Mesothelial cell of epicardium (in vitro differentiated cells): Measurements from ENCODE around the gene RAD51B. TPM values are rescaled to one million over a fixed set of nuclear protein-coding genes. Genes with fewer than 3 reads are reported as not detected.
A peak's percentile ranks its signal among the peaks of the same experiment; 100 is the strongest.
"Not testable (repeated sequence)": the region's sequence is repeated elsewhere in the genome, so short reads cannot be mapped to it uniquely, and the experiment has no call there.

ENCODE experiments used
- DNase-seq, 2 experiments: peaks; one replicate each; pipeline ENCODE4 v3.0.0; 2021; ENCODE audit warnings: low spot score in 2 of 2; ENCODE audit not compliant: unreplicated experiment in 2 of 2
- H3K27ac Mint-ChIP-seq: 2 replicates; pipeline ENCODE4 v1.8.0; 2021; ENCODE audit warnings: mixed read lengths
- H3K27me3 Mint-ChIP-seq: 2 replicates; pipeline ENCODE4 v1.8.0; 2021; ENCODE audit warnings: low read depth, mixed read lengths
- H3K36me3 Mint-ChIP-seq: 2 replicates; pipeline ENCODE4 v1.8.0; 2021; ENCODE audit warnings: mixed read lengths
- H3K4me1 Mint-ChIP-seq: 2 replicates; pipeline ENCODE4 v1.8.0; 2021; ENCODE audit warnings: mixed read lengths
- H3K4me3 Mint-ChIP-seq: 2 replicates; pipeline ENCODE4 v1.8.0; 2021; ENCODE audit warnings: mild to moderate bottlenecking, moderate library complexity, mixed read lengths
- H3K9me3 Mint-ChIP-seq: 2 replicates; pipeline ENCODE4 v1.8.0; 2021; ENCODE audit warnings: mixed read lengths
- CTCF ChIP-seq: fragments of 200-600 bp; sonication (generic); IDR thresholded peaks from one replicate; pipeline ENCODE4 v1.5.0; 2021; ENCODE audit warnings: antibody characterized with exemption; ENCODE audit not compliant: unreplicated experiment
- total RNA-seq: library from RNA; stranded (reverse); gene quantifications from 3 replicates; pipeline ENCODE4 v1.2.1, GENCODE V29; 2021

Gene RAD51B
- total RNA-seq, 1 donor from 2014 or later, result 34.7 TPM

- Mint-ChIP-seq H3K27ac (peak overlapping the region; percentile 3), H3K27me3 (no peaks in the 10 kb centered on the region), H3K36me3 (peaks cover 1% of the 10 kb centered on the region), H3K9me3 (peaks cover 3% of the 10 kb centered on the region), H3K4me1 (peaks cover 39% of the 10 kb centered on the region), H3K4me3 (no peak overlapping the region)
- DNase-seq, result no peak
- TF ChIP-seq CTCF, result no peak
These were observed 164.7 kb downstream of the RAD51B start for GRCh38 chr14:67984274-67984673.

- H3K27me3 Mint-ChIP-seq, result no peaks in the 10 kb centered on the region
- peaks cover 3% of the 10 kb centered on the region for H3K9me3 Mint-ChIP-seq
- H3K36me3 Mint-ChIP-seq, result peaks cover 1% of the 10 kb centered on the region
- H3K27ac Mint-ChIP-seq, result peak overlapping the region; percentile 87
- no peak for DNase-seq
- H3K4me1 Mint-ChIP-seq, result peaks cover 41% of the 10 kb centered on the region
- no peak for TF ChIP-seq CTCF
- no peak overlapping the region for H3K4me3 Mint-ChIP-seq
These were observed 166.7 kb downstream of the RAD51B start for GRCh38 chr14:67986131-67986841.

- DNase-seq, result no peak
- H3K4me3 Mint-ChIP-seq, result no peak overlapping the region
- H3K36me3 Mint-ChIP-seq, result peaks cover 1% of the 10 kb centered on the region
- H3K9me3 Mint-ChIP-seq, result peaks cover 3% of the 10 kb centered on the region
- no peaks in the 10 kb centered on the region for H3K27me3 Mint-ChIP-seq
- peak overlapping the region; percentile 97 for H3K27ac Mint-ChIP-seq
- H3K4me1 Mint-ChIP-seq, result peaks cover 50% of the 10 kb centered on the region
- no peak for TF ChIP-seq CTCF
These were observed 168.0 kb downstream of the RAD51B start for GRCh38 chr14:67987606-67988005.

GRCh38 chr14:67988210-67988609 lies 168.6 kb downstream of the RAD51B start:
- not testable (repeated sequence) for H3K4me3 Mint-ChIP-seq, H3K9me3 Mint-ChIP-seq, H3K27me3 Mint-ChIP-seq, DNase-seq, H3K36me3 Mint-ChIP-seq
- Mint-ChIP-seq H3K4me1 (peaks cover 45% of the 10 kb centered on the region), H3K27ac (peak overlapping the region; percentile 97)

GRCh38 chr14:67990576-67990975 lies 171.0 kb downstream of the RAD51B start:
- Mint-ChIP-seq H3K36me3 (peaks cover 1% of the 10 kb centered on the region), H3K27ac (peak overlapping the region; percentile 44), H3K9me3 (peaks cover 8% of the 10 kb centered on the region), H3K27me3 (no peaks in the 10 kb centered on the region), H3K4me3 (no peak overlapping the region), H3K4me1 (peaks cover 39% of the 10 kb centered on the region)
- no peak for DNase-seq
- TF ChIP-seq CTCF, result no peak

GRCh38 chr14:67994531-67994930 lies 175.0 kb downstream of the RAD51B start:
- H3K36me3 Mint-ChIP-seq, result no peaks in the 10 kb centered on the region

More at GRCh38 chr14:67994531-67994930, 175.0 kb downstream of the RAD51B start:
- Mint-ChIP-seq H3K4me3 (no peak overlapping the region), H3K27ac (peak overlapping the region; percentile 35), H3K27me3 (no peaks in the 10 kb centered on the region), H3K9me3 (peaks cover 5% of the 10 kb centered on the region), H3K4me1 (peaks cover 26% of the 10 kb centered on the region)
- no peak for TF ChIP-seq CTCF
- no peak for DNase-seq
